K562 (cell line): ENCODE data around the gene SGMS1. TPM values are rescaled to one million over a fixed set of nuclear protein-coding genes. Genes with fewer than 3 reads are reported as not detected.

Experiments used
- ATF2 ChIP-seq: sonication (generic); formaldehyde crosslinking; IDR thresholded peaks from 2 replicates; pipeline ENCODE4 v1.8.1; 2022; ENCODE audit warnings: missing genetic modification reagents
- C11orf30 ChIP-seq: fragments of 450-650 bp; IDR thresholded peaks from 2 replicates; pipeline ENCODE4 v1.6.1; 2016; ENCODE audit warnings: low read depth, mild to moderate bottlenecking
- CCNT2 ChIP-seq: IDR thresholded peaks from 2 replicates; pipeline ENCODE4 v1.6.1; 2011; ENCODE audit warnings: borderline replicate concordance, low read depth, mild to moderate bottlenecking, moderate library complexity, mixed read lengths, low read length; ENCODE audit not compliant: insufficient read length; ENCODE audit errors: extremely low read depth
- CTBP1 ChIP-seq: fragments of 450-650 bp; IDR thresholded peaks from 2 replicates; pipeline ENCODE4 v1.6.1; 2016; ENCODE audit warnings: borderline replicate concordance
- HMBOX1 ChIP-seq: sonication (generic); IDR thresholded peaks from 2 replicates; pipeline ENCODE4 v1.6.1; 2016
- MCM2 ChIP-seq: fragments of 450-650 bp; IDR thresholded peaks from 2 replicates; pipeline ENCODE4 v1.6.1; 2017; ENCODE audit warnings: low read depth, mild to moderate bottlenecking
- MCM5 ChIP-seq: fragments of 450-650 bp; IDR thresholded peaks from 2 replicates; pipeline ENCODE4 v1.6.1; 2016; ENCODE audit warnings: low read depth
- MNT ChIP-seq, 2 experiments: fragments of 450-650 bp; conservative IDR thresholded peaks; 2 replicates each; pipeline ENCODE4 v1.6.1; 2017; ENCODE audit warnings: mild to moderate bottlenecking in 2 of 2, moderate library complexity in 2 of 2
- MYC ChIP-seq, 2 experiments: fragments of 250-450 bp in 1 of 2; sonication (Bioruptor Pico) in 1 of 2; IDR thresholded peaks; 2 replicates each; pipeline versions ENCODE4 v1.5.1 to v1.6.1; 2012 to 2021; ENCODE audit warnings: low read depth in 2 of 2, borderline replicate concordance in 1 of 2, improper control_type of control experiment in 1 of 2, low read length in 1 of 2, mild to moderate bottlenecking in 1 of 2, moderate library complexity in 1 of 2
- NFE2L1 ChIP-seq: fragments of 450-650 bp; IDR thresholded peaks from 2 replicates; pipeline ENCODE4 v1.6.1; 2016; ENCODE audit warnings: missing genetic modification characterization, low read depth, mild to moderate bottlenecking, missing compliant biosample characterization, moderate library complexity, borderline replicate concordance
- PKNOX1 ChIP-seq: fragments of 450-650 bp; IDR thresholded peaks from 2 replicates; pipeline ENCODE4 v1.6.1; 2016
- U2AF1 ChIP-seq: fragments of 200-400 bp; formaldehyde crosslinking; optimal IDR thresholded peaks from 2 replicates; pipeline ENCODE3; 2017; ENCODE audit warnings: mild to moderate bottlenecking, low read depth, low read length, moderate library complexity
- ZNF121 ChIP-seq: sonication (generic); formaldehyde crosslinking; conservative IDR thresholded peaks from 2 replicates; pipeline ENCODE4 v1.8.0; 2022; ENCODE audit warnings: missing genetic modification reagents
- ZNF174 ChIP-seq: fragments of 250-450 bp; sonication (Bioruptor Pico); IDR thresholded peaks from 2 replicates; pipeline ENCODE4 v1.4.0; 2020; ENCODE audit warnings: mild to moderate bottlenecking
- ZNF23 ChIP-seq: fragments of 250-450 bp; sonication (Bioruptor Pico); IDR thresholded peaks from 2 replicates; pipeline ENCODE4 v1.4.0; 2020; ENCODE audit warnings: mild to moderate bottlenecking
- ZNF263 ChIP-seq: sonication (generic); formaldehyde crosslinking; IDR thresholded peaks from 2 replicates; pipeline ENCODE4 v1.8.0; 2022; ENCODE audit warnings: mild to moderate bottlenecking, missing genetic modification reagents, borderline replicate concordance
- ZNF449 ChIP-seq: fragments of 250-450 bp; sonication (Bioruptor Pico); IDR thresholded peaks from 2 replicates; pipeline ENCODE4 v1.8.0; 2022; ENCODE audit warnings: moderate library complexity, mild to moderate bottlenecking, inconsistent platforms
- ZSCAN29 ChIP-seq: fragments of 450-650 bp; IDR thresholded peaks from 2 replicates; pipeline ENCODE4 v1.6.1; 2017
- polyA plus RNA-seq, 8 experiments: library from polyadenylated mRNA; depleted of rRNA in 4 of 8; stranded (reverse) in 5 of 8; unstranded in 3 of 8; fragments of >200 nt; fragmentation: Nextera tagmentation in 2 of 8; fragmentation: Illumina TruSeq in 1 of 8; extraction: Ambion mirVana in 2 of 8; extraction: Trizol in 1 of 8; gene quantifications; 2 replicates each; pipeline versions ENCODE4 v1.2.1 to v1.2.3, GENCODE V29; 2011 to 2014; ENCODE audit warnings: inconsistent platforms in 1 of 8, missing spikeins in 1 of 8
- total RNA-seq, 7 experiments: library from RNA; depleted of rRNA in 6 of 7; stranded (reverse); fragments of >200 nt in 6 of 7; fragmentation: Illumina TruSeq in 2 of 7; extraction: Trizol in 2 of 7; gene quantifications; 2 replicates each; pipeline versions ENCODE4 v1.2.1 to v1.2.3, GENCODE V29; 2011 to 2021; ENCODE audit warnings: low replicate concordance in 1 of 7

The SGMS1 gene
- total and polyA plus RNA-seq, 9 of the 15 experiments (the other 6 are each of a cell fraction or from before 2014, with no cell fraction given) = 22.6 to 232 (median 82.2) TPM

- TF ChIP-seq ZNF449 (CRISPR knock-in tag) (no peak), ZNF121 (CRISPR knock-in tag) (no peak), ZNF23 (CRISPR knock-in tag) (no peak), C11orf30 (peak; percentile 92), U2AF1 (no peak), MYC (IDR thresholded peaks at IDR 0.05; ENCODE audit: low read depth, low read length) (0 out of 2 replicates have a peak, but pooled peaks have one; percentile 18), MYC (CRISPR knock-in tag; IDR thresholded peaks at IDR 0.05; ENCODE audit: borderline replicate concordance, low read depth) (no peak), ZNF174 (CRISPR knock-in tag) (no peak), CCNT2 (no peak), PKNOX1 (0 out of 2 replicates have a peak, but pooled peaks have one; percentile 11), MCM5 (no peak), ZSCAN29 (no peak), NFE2L1 (tag) (peak; percentile 24; the same call in 1 of the 2 replicates), ATF2 (CRISPR knock-in tag) (no peak), ZNF263 (CRISPR knock-in tag) (no peak), MCM2 (no peak), MNT (conservative IDR thresholded peaks at IDR 0.05) (0 out of 4 replicates have a peak, but pooled peaks have one; percentile 6 to 17), CTBP1 (0 out of 2 replicates have a peak, but pooled peaks have one; percentile 36), HMBOX1 (peak; percentile 86)
Measured at GRCh38 chr10:50279489-50279888, 344.3 kb downstream of the SGMS1 start (continued).
